Heart left ventricle (tissue), 16 donors: ENCODE data around the gene ZNF324B. TPM values are rescaled to one million over a fixed set of nuclear protein-coding genes. Genes with fewer than 3 reads are reported as not detected.

ENCODE experiments used
- ATAC-seq, 4 donors: fragments of 200-7000 bp; cut with Tn5 transposase; one replicate each; pipeline ENCODE4 v1.9.1; 2020 to 2022; ENCODE audit warnings: moderate library complexity in 4 of 4, mild to moderate bottlenecking in 3 of 4, moderate number of reproducible peaks in 1 of 4
- DNase-seq, 5 donors: peaks; one replicate each; pipeline ENCODE4 v3.0.0-alpha.2; 2020
- H3K27ac ChIP-seq, 12 donors: fragments of 200-600 bp; sonication (generic) in 4 of 12; one replicate each; pipeline versions ENCODE4 v1.5.0 to v1.8.0; 2016 to 2022; ENCODE audit warnings: mild to moderate bottlenecking in 2 of 12
- H3K27me3 ChIP-seq, 9 donors: fragments of 200-600 bp; sonication (generic) in 2 of 9; one replicate each; pipeline versions ENCODE4 v1.5.1 to v1.8.0; 2016 to 2022; ENCODE audit warnings: mild to moderate bottlenecking in 3 of 9
- H3K36me3 ChIP-seq, 9 donors: fragments of 200-600 bp; sonication (generic) in 2 of 9; one replicate each; pipeline versions ENCODE4 v1.5.0 to v1.8.0; 2018 to 2022; ENCODE audit warnings: mild to moderate bottlenecking in 2 of 9
- H3K4me1 ChIP-seq, 12 donors: fragments of 200-600 bp; sonication (generic) in 4 of 12; one replicate each; pipeline versions ENCODE4 v1.5.0 to v1.8.0; 2016 to 2022; ENCODE audit warnings: mild to moderate bottlenecking in 3 of 12
- H3K4me3 ChIP-seq, 12 donors: fragments of 200-600 bp; sonication (generic) in 4 of 12; one replicate each; pipeline versions ENCODE4 v1.5.0 to v1.8.0; 2017 to 2022; ENCODE audit warnings: mild to moderate bottlenecking in 9 of 12, moderate library complexity in 4 of 12
- H3K9me3 ChIP-seq, 12 donors: fragments of 200-600 bp; sonication (generic) in 4 of 12; one replicate each; pipeline versions ENCODE4 v1.5.0 to v1.8.0; 2016 to 2022; ENCODE audit warnings: mild to moderate bottlenecking in 1 of 12
- CTCF ChIP-seq, 12 donors: fragments of 200-600 bp; sonication (generic) in 4 of 12; IDR thresholded peaks; one replicate each; pipeline versions ENCODE4 v1.5.0 to v1.8.0; 2018 to 2022; ENCODE audit warnings: antibody characterized with exemption in 12 of 12, mild to moderate bottlenecking in 5 of 12
- POLR2A ChIP-seq, 2 donors: fragments of 450-650 bp; IDR thresholded peaks; one replicate each; pipeline ENCODE4 v1.6.1; 2017; ENCODE audit warnings: antibody characterized with exemption in 2 of 2, mild to moderate bottlenecking in 2 of 2, moderate library complexity in 2 of 2
- whole genome bisulfite sequencing, 4 donors: extraction: QIAGEN DNeasy Blood & Tissue Kit in 2 of 4; methylation state at CpG; one replicate each; pipeline versions ENCODE4 v1.1.5 to v1.1.7; 2013 to 2018; 5-methylcytosine and 5-hydroxymethylcytosine counted together
- intact Hi-C, 10 donors: fragments of 100-400 bp; cut with DNase I; formaldehyde crosslinking; loops; one replicate each; pipeline versions ENCODE4 v1.11.1 to v1.14.2; 2022
- polyA plus RNA-seq, 2 donors: library from polyadenylated mRNA; stranded (reverse); fragments of 200-250 nt; gene quantifications; one replicate each; pipeline ENCODE4 v1.2.3, GENCODE V29; 2013
- total RNA-seq, 9 donors: library from RNA; depleted of rRNA in 2 of 9; stranded (reverse); fragments of >200 nt in 2 of 9; fragmentation: NEBNext Ultra II Directional in 3 of 9; extraction: Animal tissue kit (Norgen Biotek cat#: 25700) in 3 of 9; gene quantifications; one replicate each; pipeline versions ENCODE4 v1.1.0 to v1.2.4, GENCODE V29; 2016 to 2023
- donor health status: ischemic (EF 13 %, LVEDD 7.1; RV severe dilation, severe dysfunction).
- donor health status: healthy with polysubstance abuse.
- donor health status: DM: no; HTN: yes; CAD: no.
- donor health status: DM: no; HTN: no; CAD: no.
- donor health status: ischemic (EF 25% LVEDD 6.9; RV normal size, moderate dysfunction).
- donor health status: ischemic (EF 25% LVEDD 5.7; RV mildly dilated, moderate dysfunction).
- donor health status: healthy.
- donor health status: DM: yes; HTN: yes; CAD: no.
- donor health status: ischemic (EF 35%, LVEDD 5.7; RV mildly dilated, moderate dysfunction).
- donor health status: nonischemic (EF 11% LVEDD 7.7; RV severe dilation, severe dysfunction).
- donor health status: DM: yes; HTN: yes; CAD: no.
- donor health status: PGD.
- donor health status: ischemic (EF 29% LVEDD 5.4; RV normal size, mild dysfunction).
- donor health status: nonischemic (EF 23%, LVEDD 6.1; RV moderate dilation, normal function).

The ZNF324B gene
- total and polyA plus RNA-seq, 11 donors, result 1.4 to 5.1 (median 3.9) TPM

- 86 to 96% (median 93%) methylated on average over 7 of the region's 7 CpGs for WGBS, 4 donors
- no peaks in the 10 kb centered on the region for H3K9me3 ChIP-seq
- peaks cover 0 to 24% (median 10%) of the 10 kb centered on the region in 9 donors for H3K36me3 ChIP-seq
- no peak overlapping the region for H3K4me3 ChIP-seq
- no peak for TF ChIP-seq POLR2A (IDR thresholded peaks at IDR 0.05)
- no peak for TF ChIP-seq CTCF (IDR thresholded peaks at IDR 0.05)
- no peaks in the 10 kb centered on the region for H3K27me3 ChIP-seq
- intact Hi-C loops, result no loop called here
- ATAC-seq (no peak), DNase-seq (no peak)
- peaks cover 0 to 25% (median 14%) of the 10 kb centered on the region in 12 donors for H3K4me1 ChIP-seq
- H3K27ac ChIP-seq, result no peak overlapping the region
Measured at GRCh38 chr19:58479303-58479702, 27.9 kb downstream of the ZNF324B start.

- DNase-seq, result no peak
Measured at GRCh38 chr19:58479736-58480480, 28.5 kb downstream of the ZNF324B start.

GRCh38 chr19:58480481-58480830 is 29.0 kb downstream of the ZNF324B start:
- H3K27ac ChIP-seq, result no peak overlapping the region
- no peaks in the 10 kb centered on the region for H3K27me3 ChIP-seq
- H3K4me1 ChIP-seq, result peaks cover 0 to 14% (median 9%) of the 10 kb centered on the region in 12 donors
- DNase-seq (no peak), ATAC-seq (no peak)
- no peak for TF ChIP-seq CTCF (IDR thresholded peaks at IDR 0.05)
- no peak for TF ChIP-seq POLR2A (IDR thresholded peaks at IDR 0.05)
- no peak overlapping the region for H3K4me3 ChIP-seq
- H3K36me3 ChIP-seq, result peaks cover 0 to 24% (median 10%) of the 10 kb centered on the region in 9 donors
- intact Hi-C loops, result no loop called here
- WGBS, 4 donors, result 89 to 96% (median 92%) methylated on average over 3 to 20 of the region's 20 CpGs
- no peaks in the 10 kb centered on the region for H3K9me3 ChIP-seq

More at GRCh38 chr19:58479736-58480480, 28.5 kb downstream of the ZNF324B start:
- H3K4me3 ChIP-seq, result no peak overlapping the region
- TF ChIP-seq POLR2A (IDR thresholded peaks at IDR 0.05) (no peak), CTCF (IDR thresholded peaks at IDR 0.05) (no peak)
- H3K27ac ChIP-seq, result no peak overlapping the region
- H3K36me3 ChIP-seq, result peaks cover 0 to 24% (median 10%) of the 10 kb centered on the region in 9 donors
- peaks cover 0 to 19% (median 12%) of the 10 kb centered on the region in 12 donors for H3K4me1 ChIP-seq
- H3K27me3 ChIP-seq, result no peaks in the 10 kb centered on the region
- intact Hi-C loops, result no loop called here
- 86 to 92% (median 90%) methylated on average over 6 to 28 of the region's 28 CpGs for WGBS, 4 donors
- no peak for ATAC-seq
- no peaks in the 10 kb centered on the region for H3K9me3 ChIP-seq

- Histone ChIP-seq H3K9me3 (no peaks in the 10 kb centered on the region), H3K27ac (no peak overlapping the region), H3K36me3 (peaks cover 0 to 24% (median 10%) of the 10 kb centered on the region in 9 donors), H3K4me1 (peaks cover 0 to 13% (median 8%) of the 10 kb centered on the region in 12 donors), H3K4me3 (no peak overlapping the region), H3K27me3 (no peaks in the 10 kb centered on the region)
- TF ChIP-seq CTCF (IDR thresholded peaks at IDR 0.05), result no peak
- TF ChIP-seq POLR2A (IDR thresholded peaks at IDR 0.05), result no peak
- DNase-seq, result no peak
- 79 to 89% (median 85%) methylated on average over 2 of the region's 2 CpGs for WGBS, 4 donors
- no peak for ATAC-seq
- intact Hi-C loops, result no loop called here
Measured at GRCh38 chr19:58480831-58481230, 29.4 kb downstream of the ZNF324B start.
